ENCODE results near the gene OPRM1.
A peak's percentile ranks its signal among the peaks of the same experiment; 100 is the strongest.

GRCh38 chr6:154276810-154277628, 238.0 kb downstream of the OPRM1 start:
- TF ChIP-seq CTCF (IDR thresholded peaks at IDR 0.05) (peak; percentile 25 to 28), POLR2A (IDR thresholded peaks at IDR 0.05) (no peak)
